ENCODE results near the gene TMEM198. TPM values are rescaled to one million over a fixed set of nuclear protein-coding genes. Genes with fewer than 3 reads are reported as not detected.

Gene TMEM198
- total RNA-seq, 4 donors from 2014 or later = 0.77 to 5.3 (median 5.1) TPM; not detected in 1

DNA sequence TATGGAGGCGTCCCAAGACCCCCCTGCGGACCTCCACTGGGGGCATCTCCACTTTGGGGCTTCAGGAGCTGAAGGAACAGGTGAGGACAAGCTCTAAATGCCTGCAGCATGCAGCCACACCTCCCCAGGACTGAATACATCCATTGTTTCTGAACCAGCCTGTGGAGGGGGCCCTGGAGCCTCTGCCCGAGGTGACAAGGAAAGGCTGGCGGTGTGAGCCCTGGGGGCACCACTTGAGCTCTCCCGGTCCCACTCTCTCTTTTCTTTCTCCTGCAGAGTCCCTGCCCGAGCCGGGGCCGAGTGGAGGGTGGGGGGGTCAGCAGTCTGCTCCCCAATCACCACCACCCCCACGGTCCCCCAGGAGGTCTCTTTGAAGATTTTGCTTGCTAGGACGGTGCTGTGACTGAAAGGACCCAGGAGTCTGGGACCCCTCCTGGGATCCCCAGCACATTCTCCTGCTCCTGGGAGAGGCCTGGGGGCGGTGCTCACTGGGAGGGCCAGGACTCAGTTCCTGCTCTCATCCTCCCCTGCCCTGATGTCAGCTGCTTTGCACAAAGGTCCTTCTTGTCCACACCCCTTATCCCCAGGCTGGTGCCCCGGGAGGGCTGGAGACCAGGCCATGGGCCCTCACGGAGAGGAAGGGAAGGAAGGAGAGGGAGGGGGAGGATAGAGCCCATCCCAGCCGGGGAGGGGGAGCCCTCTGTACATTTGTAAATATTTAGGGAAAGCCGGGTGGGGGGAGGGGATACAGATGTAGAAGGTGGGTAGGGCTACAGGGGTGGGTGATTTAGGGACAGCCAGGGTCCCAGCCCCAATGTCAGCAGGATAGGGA lies 6.0 kb upstream of the TMEM198 start:
- Histone ChIP-seq H3K36me3 (no peaks in the 10 kb centered on the region), H3K27me3 (no peaks in the 10 kb centered on the region), H3K4me1 (peaks cover 0 to 5% of the 10 kb centered on the region in 2 donors), H3K27ac (no peak overlapping the region), H3K4me3 (no peak overlapping the region), H3K9me3 (no peaks in the 10 kb centered on the region)
- no peak for DNase-seq
- intact Hi-C loops (cut with DNase I; ENCODE audit: low total_unique reads) = no loop called here
- TF ChIP-seq, protein P1, sequence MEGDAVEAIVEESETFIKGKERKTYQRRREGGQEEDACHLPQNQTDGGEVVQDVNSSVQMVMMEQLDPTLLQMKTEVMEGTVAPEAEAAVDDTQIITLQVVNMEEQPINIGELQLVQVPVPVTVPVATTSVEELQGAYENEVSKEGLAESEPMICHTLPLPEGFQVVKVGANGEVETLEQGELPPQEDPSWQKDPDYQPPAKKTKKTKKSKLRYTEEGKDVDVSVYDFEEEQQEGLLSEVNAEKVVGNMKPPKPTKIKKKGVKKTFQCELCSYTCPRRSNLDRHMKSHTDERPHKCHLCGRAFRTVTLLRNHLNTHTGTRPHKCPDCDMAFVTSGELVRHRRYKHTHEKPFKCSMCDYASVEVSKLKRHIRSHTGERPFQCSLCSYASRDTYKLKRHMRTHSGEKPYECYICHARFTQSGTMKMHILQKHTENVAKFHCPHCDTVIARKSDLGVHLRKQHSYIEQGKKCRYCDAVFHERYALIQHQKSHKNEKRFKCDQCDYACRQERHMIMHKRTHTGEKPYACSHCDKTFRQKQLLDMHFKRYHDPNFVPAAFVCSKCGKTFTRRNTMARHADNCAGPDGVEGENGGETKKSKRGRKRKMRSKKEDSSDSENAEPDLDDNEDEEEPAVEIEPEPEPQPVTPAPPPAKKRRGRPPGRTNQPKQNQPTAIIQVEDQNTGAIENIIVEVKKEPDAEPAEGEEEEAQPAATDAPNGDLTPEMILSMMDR (IDR thresholded peaks at IDR 0.05) = no peak
- TF ChIP-seq POLR2A (IDR thresholded peaks at IDR 0.05) = no peak

DNA sequence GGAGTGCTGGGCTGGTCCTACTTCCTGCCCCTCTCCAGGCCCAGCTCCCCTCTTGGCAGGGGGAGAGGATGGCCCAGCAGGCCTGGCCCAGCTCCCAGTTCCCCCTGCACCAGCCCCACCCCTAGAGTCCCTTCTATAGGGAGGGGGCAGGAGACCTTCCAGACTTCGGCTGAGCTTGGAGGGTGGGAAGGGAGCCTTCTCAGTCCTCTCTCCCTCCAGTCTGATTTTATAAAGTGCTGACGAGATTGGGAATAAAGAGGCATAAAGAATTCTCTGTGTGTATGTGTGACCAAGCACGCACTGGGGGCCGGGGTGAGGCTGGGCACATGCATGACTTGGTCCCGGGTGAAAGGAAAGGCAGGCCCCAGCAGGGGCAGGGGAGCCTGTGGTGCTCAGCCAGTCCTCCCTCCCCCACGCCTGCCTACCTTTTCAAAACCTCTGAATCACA lies 5.3 kb upstream of the TMEM198 start:
- TF ChIP-seq POLR2A (IDR thresholded peaks at IDR 0.05) = no peak
- TF ChIP-seq, protein P1 (IDR thresholded peaks at IDR 0.05) = no peak
- DNase-seq = no peak
- Histone ChIP-seq H3K9me3 (no peaks in the 10 kb centered on the region), H3K27ac (no peak overlapping the region), H3K4me1 (peaks cover 0 to 5% of the 10 kb centered on the region in 2 donors), H3K36me3 (no peaks in the 10 kb centered on the region), H3K27me3 (no peaks in the 10 kb centered on the region), H3K4me3 (no peak overlapping the region)
- intact Hi-C loops (cut with DNase I; ENCODE audit: low total_unique reads) = no loop called here

DNA sequence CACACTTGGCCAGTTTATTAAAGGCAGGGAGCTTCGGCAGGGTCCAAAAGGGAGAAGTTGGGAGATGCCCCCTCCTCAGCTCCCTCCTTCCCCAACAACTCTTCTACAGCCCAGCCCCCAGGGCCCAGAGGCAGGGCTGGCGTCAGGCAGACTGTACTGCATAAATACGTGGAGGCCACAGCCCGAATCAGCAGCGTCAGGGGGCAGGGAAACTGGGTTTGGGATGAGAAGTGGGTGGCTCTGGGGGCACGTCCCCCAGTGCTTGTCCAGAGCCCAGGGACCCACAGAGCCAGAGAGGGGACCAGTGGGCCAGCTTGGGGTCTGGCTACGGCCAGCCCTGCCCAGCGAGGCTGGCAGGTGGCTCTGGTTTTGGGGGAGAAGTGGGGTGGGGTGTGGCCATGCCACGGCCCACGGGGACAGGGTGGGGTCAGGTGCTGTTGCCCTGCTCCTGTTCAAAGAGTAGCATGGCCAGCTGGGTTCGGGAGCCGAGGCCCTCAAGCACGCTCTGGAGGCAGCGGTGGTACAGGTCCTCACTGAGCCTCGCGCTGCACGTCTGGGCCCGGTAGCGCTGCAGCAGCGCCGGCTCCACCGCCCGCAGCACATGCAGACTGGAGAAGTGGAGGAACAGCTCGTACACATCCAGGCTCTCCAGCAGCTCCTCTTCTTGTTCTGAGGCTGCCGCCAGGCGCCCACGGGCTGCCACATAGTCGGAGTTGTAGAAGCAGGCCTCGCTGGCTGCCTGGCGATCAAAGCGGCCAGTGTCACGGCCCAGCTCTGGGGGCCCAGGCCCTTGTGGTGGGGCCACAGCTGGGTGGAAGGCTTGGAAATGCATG lies 4.7 kb upstream of the TMEM198 start:
- H3K27me3 ChIP-seq = no peaks in the 10 kb centered on the region
- TF ChIP-seq, protein P1 (IDR thresholded peaks at IDR 0.05) = no peak
- H3K4me3 ChIP-seq = no peak overlapping the region
- no peaks in the 10 kb centered on the region for H3K36me3 ChIP-seq
- intact Hi-C loops (cut with DNase I; ENCODE audit: low total_unique reads) = no loop called here
- peaks cover 0 to 5% of the 10 kb centered on the region in 2 donors for H3K4me1 ChIP-seq
- H3K27ac ChIP-seq = no peak overlapping the region
- H3K9me3 ChIP-seq = no peaks in the 10 kb centered on the region
- DNase-seq = no peak

DNA sequence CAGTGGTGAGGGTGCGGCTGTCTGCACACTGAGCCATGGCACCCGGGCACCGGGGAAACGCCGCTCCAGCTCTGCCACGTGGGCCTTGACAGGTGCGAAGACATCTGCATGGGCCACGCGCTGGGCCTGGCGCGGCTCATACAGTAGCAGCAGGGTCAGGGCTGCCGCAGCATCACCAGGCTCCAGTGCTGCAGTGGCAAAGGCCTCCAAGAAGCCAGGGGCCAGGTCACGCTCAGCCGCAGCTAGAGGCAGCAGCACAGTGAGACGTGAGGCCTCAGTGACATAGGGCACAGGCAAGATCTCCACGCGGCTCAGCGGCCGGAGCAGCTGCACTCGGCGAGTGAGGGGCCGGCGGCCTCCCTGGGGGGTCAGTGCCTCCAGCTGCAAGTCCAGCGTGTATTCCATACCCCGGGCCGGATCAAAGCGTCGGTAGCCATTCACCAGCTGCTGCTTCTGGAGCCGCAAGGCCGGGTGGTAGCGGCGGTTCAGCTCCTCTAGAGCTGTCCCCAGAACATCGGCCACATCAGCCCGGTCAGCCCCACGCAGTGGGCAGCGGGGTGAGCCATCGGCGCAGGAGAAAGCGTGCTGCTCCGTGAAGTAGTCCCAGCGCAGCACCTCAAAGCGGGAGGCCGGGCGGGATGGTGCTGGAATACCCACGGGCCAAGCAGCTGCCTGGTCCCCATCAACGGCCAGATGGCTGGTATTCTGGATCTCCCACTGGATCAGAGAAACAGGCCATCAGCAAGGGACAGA lies 3.7 kb upstream of the TMEM198 start:
- peak in 1 of 2 donors; percentile 19 for DNase-seq
- peaks cover 0 to 5% of the 10 kb centered on the region in 2 donors for H3K4me1 ChIP-seq
- TF ChIP-seq POLR2A (IDR thresholded peaks at IDR 0.05) = no peak
- TF ChIP-seq, protein P1 (IDR thresholded peaks at IDR 0.05) = no peak
- intact Hi-C loops (cut with DNase I; ENCODE audit: low total_unique reads) = loop anchor here (2.0 kb wide), 1 partner anchor 103 kb away; no protein-coding TSS in a partner anchor
- no peaks in the 10 kb centered on the region for H3K36me3 ChIP-seq
- H3K27me3 ChIP-seq = no peaks in the 10 kb centered on the region
- no peaks in the 10 kb centered on the region for H3K9me3 ChIP-seq
- H3K27ac ChIP-seq = no peak overlapping the region
- no peak overlapping the region for H3K4me3 ChIP-seq
